OCI-LY1 (cell line): ENCODE results near the gene SSBP2.

Experiments used
- H2AFZ ChIP-seq: fragments of 200-600 bp; sonication (generic), shearing (Covaris generic); 2 replicates; pipeline ENCODE4 v1.6.0; 2014; ENCODE audit warnings: antibody characterized with exemption, mild to moderate bottlenecking, low read length
- H3F3A ChIP-seq: fragments of 200-600 bp; sonication (generic), shearing (Covaris generic); 2 replicates; pipeline ENCODE4 v1.6.0; 2014; ENCODE audit warnings: mild to moderate bottlenecking, antibody characterized with exemption, low read length, moderate library complexity; ENCODE audit not compliant: insufficient read depth
- H3K27ac ChIP-seq: fragments of 200-600 bp; sonication (generic); 2 replicates; pipeline ENCODE4 v1.5.1; 2014; ENCODE audit warnings: low read length, mixed run types, mild to moderate bottlenecking, low read depth; ENCODE audit not compliant: poor library complexity, severe bottlenecking
- H3K27me3 ChIP-seq: fragments of 200-600 bp; sonication (generic); 2 replicates; pipeline ENCODE4 v1.6.0; 2014; ENCODE audit warnings: antibody characterized with exemption, mild to moderate bottlenecking, low read length, moderate library complexity; ENCODE audit not compliant: insufficient read depth
- H3K36me3 ChIP-seq: fragments of 200-600 bp; sonication (generic); 2 replicates; pipeline ENCODE4 v1.6.1; 2014; ENCODE audit warnings: mild to moderate bottlenecking, antibody characterized with exemption, low read length, moderate library complexity, mixed read lengths; ENCODE audit not compliant: insufficient read depth
- H3K4me1 ChIP-seq: fragments of 200-600 bp; sonication (generic); 2 replicates; pipeline ENCODE4 v1.5.1; 2014; ENCODE audit warnings: mild to moderate bottlenecking, low read length, moderate library complexity; ENCODE audit not compliant: insufficient read depth, severe bottlenecking
- H3K4me2 ChIP-seq: fragments of 200-600 bp; sonication (generic), shearing (Covaris generic); 2 replicates; pipeline ENCODE4 v1.6.1; 2014; ENCODE audit warnings: low read length
- H3K4me3 ChIP-seq: fragments of 200-600 bp; sonication (generic); 2 replicates; pipeline ENCODE4 v1.5.1; 2014; ENCODE audit warnings: low read length, low read depth, mild to moderate bottlenecking, mixed read lengths; ENCODE audit not compliant: poor library complexity, severe bottlenecking
- H3K79me2 ChIP-seq: fragments of 200-600 bp; shearing (Covaris generic); 2 replicates; pipeline ENCODE4 v1.6.1; 2016; ENCODE audit warnings: mixed run types, low read length, mixed read lengths; ENCODE audit not compliant: insufficient read depth
- H3K9ac ChIP-seq: fragments of 200-600 bp; sonication (generic), shearing (Covaris generic); 2 replicates; pipeline ENCODE4 v1.6.1; 2014; ENCODE audit warnings: mild to moderate bottlenecking, low read length, mixed read lengths
- H3K9me2 ChIP-seq: fragments of 200-600 bp; sonication (generic), shearing (Covaris generic); 2 replicates; pipeline ENCODE4 v1.6.1; 2014; ENCODE audit warnings: low read depth, mild to moderate bottlenecking, low read length, mixed read lengths
- H3K9me3 ChIP-seq: fragments of 200-600 bp; shearing (Covaris generic); 2 replicates; pipeline ENCODE4 v1.6.1; 2014; ENCODE audit warnings: low read length, mixed read lengths
- H4K20me1 ChIP-seq: fragments of 200-600 bp; sonication (generic), shearing (Covaris generic); 2 replicates; pipeline ENCODE4 v1.6.0; 2016; ENCODE audit warnings: mild to moderate bottlenecking, low read length; ENCODE audit not compliant: insufficient read depth
- CTCF ChIP-seq: fragments of 200-600 bp; sonication (generic), shearing (Covaris generic); IDR thresholded peaks from 2 replicates; pipeline ENCODE4 v1.5.1; 2017; ENCODE audit warnings: mild to moderate bottlenecking, antibody characterized with exemption, low read length, moderate library complexity, mixed read lengths
- EZH2 ChIP-seq: fragments of 200-600 bp; sonication (generic), shearing (Covaris generic); IDR thresholded peaks from 2 replicates; pipeline ENCODE4 v1.8.0; 2017; ENCODE audit warnings: borderline replicate concordance, mixed run types, mild to moderate bottlenecking, antibody characterized with exemption, low read length, moderate library complexity, mixed read lengths

Gene SSBP2

GRCh38 chr5:81768935-81769452 is 18.1 kb upstream of the SSBP2 start:
- no peak overlapping the region for H2AFZ ChIP-seq

GRCh38 chr5:81767938-81768337 is 17.0 kb upstream of the SSBP2 start:
- H3K9me3 ChIP-seq: no peaks in the 10 kb centered on the region
- H3K36me3 ChIP-seq: no peaks in the 10 kb centered on the region
- no peaks in the 10 kb centered on the region for H3K9me2 ChIP-seq
- TF ChIP-seq EZH2 (no peak), CTCF (no peak)
- no peaks in the 10 kb centered on the region for H4K20me1 ChIP-seq
- H3F3A ChIP-seq: no peaks in the 10 kb centered on the region
- no peaks in the 10 kb centered on the region for H3K4me1 ChIP-seq
- H3K27me3 ChIP-seq: no peaks in the 10 kb centered on the region
- H3K27ac ChIP-seq: no peak overlapping the region
- H3K79me2 ChIP-seq: no peaks in the 10 kb centered on the region
- H3K4me3 ChIP-seq: no peak overlapping the region
- H2AFZ ChIP-seq: peak overlapping the region; percentile 22; the same call in 1 of the 2 replicates
- no peak overlapping the region for H3K9ac ChIP-seq
- no peak overlapping the region for H3K4me2 ChIP-seq

More at GRCh38 chr5:81768935-81769452, 18.1 kb upstream of the SSBP2 start:
- H3K4me2 ChIP-seq: no peak overlapping the region
- H3K4me1 ChIP-seq: no peaks in the 10 kb centered on the region
- H3K79me2 ChIP-seq: no peaks in the 10 kb centered on the region
- no peak overlapping the region for H3K4me3 ChIP-seq
- no peaks in the 10 kb centered on the region for H3K36me3 ChIP-seq
- TF ChIP-seq CTCF (no peak), EZH2 (no peak)
- H3K27ac ChIP-seq: no peak overlapping the region
- no peak overlapping the region for H3K9ac ChIP-seq
- no peaks in the 10 kb centered on the region for H3K9me3 ChIP-seq
- no peaks in the 10 kb centered on the region for H4K20me1 ChIP-seq
- no peaks in the 10 kb centered on the region for H3F3A ChIP-seq
- H3K9me2 ChIP-seq: no peaks in the 10 kb centered on the region
- no peaks in the 10 kb centered on the region for H3K27me3 ChIP-seq

GRCh38 chr5:81767097-81767496 is 16.2 kb upstream of the SSBP2 start:
- H3K27ac ChIP-seq: no peak overlapping the region
- no peak for TF ChIP-seq EZH2
- TF ChIP-seq CTCF: no peak
- no peaks in the 10 kb centered on the region for H3K4me1 ChIP-seq
- H2AFZ ChIP-seq: no peak overlapping the region
- H3K9me3 ChIP-seq: no peaks in the 10 kb centered on the region
- H3K4me3 ChIP-seq: no peak overlapping the region
- no peaks in the 10 kb centered on the region for H3K27me3 ChIP-seq
- no peaks in the 10 kb centered on the region for H3K79me2 ChIP-seq
- no peaks in the 10 kb centered on the region for H3K36me3 ChIP-seq
- H3K4me2 ChIP-seq: no peak overlapping the region
- H3F3A ChIP-seq: no peaks in the 10 kb centered on the region
- no peak overlapping the region for H3K9ac ChIP-seq
- H3K9me2 ChIP-seq: no peaks in the 10 kb centered on the region
- no peaks in the 10 kb centered on the region for H4K20me1 ChIP-seq
